ENCODE measurements around the gene MTAP. TPM values are rescaled to one million over a fixed set of nuclear protein-coding genes. Genes with fewer than 3 reads are reported as not detected.

MTAP gene
- total RNA-seq, 2 experiments from 2014 or later = 54.1 to 54.5 TPM

DNA sequence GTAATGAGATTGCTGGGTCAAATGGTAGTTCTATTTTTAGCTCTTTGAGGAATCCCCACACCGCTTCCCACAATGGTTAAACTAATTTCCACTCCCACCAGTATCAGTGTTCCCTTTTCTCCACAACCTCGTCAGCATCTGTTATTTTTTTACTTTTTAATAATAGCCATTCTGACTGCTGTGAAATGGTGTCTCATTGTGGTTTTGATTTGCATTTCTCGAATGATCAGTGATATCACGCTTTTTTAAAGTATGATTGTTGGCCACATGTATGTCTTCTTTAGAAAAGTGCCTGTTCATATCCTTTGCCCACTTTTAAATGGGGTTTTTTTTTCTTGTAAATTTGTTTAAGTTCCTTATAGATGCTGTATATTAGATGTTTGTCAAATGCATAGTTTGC lies 73.5 kb downstream of the MTAP start:
- Mint-ChIP-seq H3K36me3 (peaks cover 58% of the 10 kb centered on the region), H3K9me3 (peaks cover 12% of the 10 kb centered on the region), H3K4me1 (no peaks in the 10 kb centered on the region), H3K27me3 (no peaks in the 10 kb centered on the region), H3K27ac (no peak overlapping the region), H3K4me3 (no peak overlapping the region)
- POLR2A ChIA-PET = no interaction called here
- DNase-seq (no peak), ATAC-seq (ENCODE audit: low read depth) (no peak)

DNA sequence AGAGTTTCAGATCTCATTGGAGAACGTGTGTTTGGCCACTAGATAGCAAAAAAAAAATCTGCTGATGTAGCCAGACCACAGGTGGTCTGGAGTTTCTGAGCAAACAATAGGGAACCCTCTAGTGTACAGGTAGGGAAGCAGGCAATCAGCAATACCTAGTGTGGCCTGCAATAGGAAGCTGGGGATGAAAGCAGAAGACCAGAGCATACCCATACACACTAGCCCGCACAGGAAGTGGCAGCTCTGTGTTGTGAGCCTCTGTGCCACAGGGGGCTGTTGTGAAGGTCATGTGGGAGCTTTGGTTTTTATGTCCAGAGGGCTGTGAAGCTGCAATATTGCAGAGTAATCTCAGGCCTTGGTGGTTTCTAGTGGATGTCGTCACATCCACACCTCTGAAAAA lies 81.2 kb downstream of the MTAP start:
- no peak for DNase-seq

DNA sequence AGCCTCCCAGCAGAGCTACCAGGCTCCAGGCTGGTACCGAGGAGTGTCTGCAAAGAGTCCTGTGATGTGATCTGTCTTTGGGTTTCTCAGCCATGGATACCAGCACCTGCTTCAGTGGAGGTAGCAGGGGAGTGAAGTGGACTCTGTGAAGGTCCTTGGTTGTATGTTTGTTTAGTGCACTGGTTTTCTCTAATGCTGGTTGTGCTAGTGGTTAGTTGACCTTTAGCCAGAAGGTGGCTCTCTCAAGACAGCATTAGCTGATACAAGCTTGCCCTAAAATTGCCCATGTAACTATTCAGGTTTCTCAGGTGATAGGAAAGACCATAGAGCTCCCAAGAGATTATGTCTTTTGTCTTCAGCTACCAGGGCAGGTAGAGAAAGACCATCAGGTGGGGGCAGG lies 87.2 kb downstream of the MTAP start:
- H3K27ac Mint-ChIP-seq = no peak overlapping the region
- no peaks in the 10 kb centered on the region for H3K4me1 Mint-ChIP-seq
- ATAC-seq (ENCODE audit: low read depth) = no peak
- POLR2A ChIA-PET = no interaction called here
- no peak for DNase-seq
- no peaks in the 10 kb centered on the region for H3K27me3 Mint-ChIP-seq
- peaks cover 33% of the 10 kb centered on the region for H3K9me3 Mint-ChIP-seq
- H3K4me3 Mint-ChIP-seq = no peak overlapping the region
- peaks cover 68% of the 10 kb centered on the region for H3K36me3 Mint-ChIP-seq

More for the DNA sequence above, 81.2 kb downstream of the MTAP start:
- H3K27me3 Mint-ChIP-seq = no peaks in the 10 kb centered on the region
- no peak overlapping the region for H3K27ac Mint-ChIP-seq
- peaks cover 51% of the 10 kb centered on the region for H3K36me3 Mint-ChIP-seq
- peaks cover 17% of the 10 kb centered on the region for H3K9me3 Mint-ChIP-seq
- no peak overlapping the region for H3K4me3 Mint-ChIP-seq
- POLR2A ChIA-PET = no interaction called here
- ATAC-seq (ENCODE audit: low read depth) = peak; percentile 85
- peaks cover 11% of the 10 kb centered on the region for H3K4me1 Mint-ChIP-seq

DNA sequence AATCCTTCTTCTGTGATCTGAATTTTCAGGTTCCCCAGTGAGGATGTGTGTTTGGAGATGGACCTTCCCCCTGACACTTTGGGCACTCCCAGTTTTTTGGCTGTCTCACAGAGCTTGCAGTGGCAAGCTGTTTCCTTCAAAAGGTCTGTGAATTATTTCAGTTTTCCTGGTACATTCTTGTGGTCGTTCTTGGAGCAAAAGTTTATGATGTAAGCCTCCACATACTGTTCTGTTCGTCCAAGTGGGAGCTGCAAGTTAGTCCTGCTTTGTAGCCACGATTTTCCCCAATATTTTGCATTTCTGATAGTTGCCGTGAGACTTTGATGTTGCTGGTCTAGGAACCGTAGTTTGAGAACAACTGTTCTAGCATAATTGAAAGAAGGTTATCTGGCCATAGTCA lies 88.3 kb downstream of the MTAP start:
- ATAC-seq (ENCODE audit: low read depth) = no peak
- Mint-ChIP-seq H3K36me3 (peaks cover 68% of the 10 kb centered on the region), H3K27ac (no peak overlapping the region), H3K4me3 (no peak overlapping the region), H3K9me3 (peaks cover 33% of the 10 kb centered on the region), H3K4me1 (no peaks in the 10 kb centered on the region), H3K27me3 (no peaks in the 10 kb centered on the region)
- POLR2A ChIA-PET = no interaction called here
- no peak for DNase-seq

DNA sequence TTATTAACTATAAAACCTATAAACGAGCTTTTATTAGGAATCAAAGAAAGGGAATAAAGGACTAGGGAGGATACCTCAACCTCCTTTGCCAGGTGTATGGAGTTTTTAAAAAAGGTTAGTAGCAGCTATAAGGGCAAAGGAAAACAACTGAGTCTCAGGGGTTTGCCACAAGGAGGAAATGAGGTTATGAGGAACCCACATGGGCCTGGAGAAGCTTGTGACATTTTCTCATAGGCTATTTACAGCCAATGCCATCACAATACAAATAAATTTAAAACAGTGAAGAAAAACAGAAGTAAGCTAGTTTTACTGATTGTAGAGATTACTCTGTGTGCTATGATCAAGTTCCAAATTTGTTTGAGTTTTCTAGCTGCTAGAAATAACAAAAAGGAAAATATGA lies 99.1 kb downstream of the MTAP start:
- Mint-ChIP-seq H3K4me1 (peaks cover 13% of the 10 kb centered on the region), H3K27me3 (no peaks in the 10 kb centered on the region), H3K27ac (no peak overlapping the region), H3K9me3 (peaks cover 21% of the 10 kb centered on the region), H3K4me3 (no peak overlapping the region), H3K36me3 (peaks cover 25% of the 10 kb centered on the region)
- DNase-seq (no peak), ATAC-seq (ENCODE audit: low read depth) (no peak)
- POLR2A ChIA-PET = no interaction called here

DNA sequence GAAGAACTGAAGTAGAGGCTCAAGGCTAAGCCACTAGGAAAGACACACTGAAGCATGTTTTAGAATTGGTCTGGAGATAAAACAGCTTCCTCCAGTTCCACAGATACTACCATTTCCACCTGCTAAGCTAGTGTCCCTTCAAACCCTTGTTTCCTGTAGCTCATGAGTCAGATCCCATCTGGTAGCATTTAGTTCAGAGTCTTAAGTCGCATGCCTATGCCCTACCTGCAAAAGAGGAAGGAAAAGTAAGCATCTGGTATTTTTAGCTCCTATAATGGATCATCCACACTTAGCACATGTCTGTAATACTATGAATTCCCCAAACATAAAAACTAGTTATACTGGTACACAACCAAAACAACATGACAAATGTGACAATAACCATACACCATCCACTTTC lies 99.7 kb downstream of the MTAP start:
- peaks cover 13% of the 10 kb centered on the region for H3K4me1 Mint-ChIP-seq
- POLR2A ChIA-PET = no interaction called here
- no peak overlapping the region for H3K27ac Mint-ChIP-seq
- no peak for ATAC-seq (ENCODE audit: low read depth)
- H3K9me3 Mint-ChIP-seq = peaks cover 21% of the 10 kb centered on the region
- no peak for DNase-seq
- H3K27me3 Mint-ChIP-seq = no peaks in the 10 kb centered on the region
- peaks cover 26% of the 10 kb centered on the region for H3K36me3 Mint-ChIP-seq
- no peak overlapping the region for H3K4me3 Mint-ChIP-seq

DNA sequence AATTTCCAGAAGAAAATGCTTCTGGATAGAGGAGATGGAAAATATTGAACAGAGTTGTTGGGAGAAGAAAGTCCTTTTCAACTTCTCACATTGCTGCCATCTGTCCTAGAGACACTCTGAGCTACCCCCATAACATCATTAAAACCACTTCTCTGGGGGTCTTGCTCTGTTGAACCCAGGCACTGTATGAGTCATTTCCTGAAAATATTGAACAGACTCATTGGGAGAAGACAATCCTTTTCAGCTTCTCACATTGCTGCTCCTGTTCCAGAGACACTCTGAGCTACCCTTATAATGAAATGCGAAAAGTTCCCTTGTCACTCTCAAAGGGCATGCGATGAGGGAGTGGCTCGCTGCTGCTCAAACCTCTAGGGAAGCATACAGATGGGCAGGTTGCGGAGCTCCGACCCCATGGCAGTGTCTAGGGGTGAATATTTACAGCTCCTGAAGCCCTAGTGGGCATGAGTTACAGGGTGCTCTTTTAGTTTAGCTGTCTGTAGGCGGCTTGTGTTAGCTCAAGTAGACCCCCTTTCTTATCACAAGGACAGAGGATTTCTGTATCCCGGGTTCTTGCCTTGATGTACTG lies 101.0 kb downstream of the MTAP start:
- DNase-seq (no peak), ATAC-seq (ENCODE audit: low read depth) (no peak)
- no peak overlapping the region for H3K27ac Mint-ChIP-seq
- no peak overlapping the region for H3K4me3 Mint-ChIP-seq
- no peaks in the 10 kb centered on the region for H3K27me3 Mint-ChIP-seq
- peaks cover 21% of the 10 kb centered on the region for H3K9me3 Mint-ChIP-seq
- H3K36me3 Mint-ChIP-seq = peaks cover 32% of the 10 kb centered on the region
- peaks cover 13% of the 10 kb centered on the region for H3K4me1 Mint-ChIP-seq
- POLR2A ChIA-PET = no interaction called here

DNA sequence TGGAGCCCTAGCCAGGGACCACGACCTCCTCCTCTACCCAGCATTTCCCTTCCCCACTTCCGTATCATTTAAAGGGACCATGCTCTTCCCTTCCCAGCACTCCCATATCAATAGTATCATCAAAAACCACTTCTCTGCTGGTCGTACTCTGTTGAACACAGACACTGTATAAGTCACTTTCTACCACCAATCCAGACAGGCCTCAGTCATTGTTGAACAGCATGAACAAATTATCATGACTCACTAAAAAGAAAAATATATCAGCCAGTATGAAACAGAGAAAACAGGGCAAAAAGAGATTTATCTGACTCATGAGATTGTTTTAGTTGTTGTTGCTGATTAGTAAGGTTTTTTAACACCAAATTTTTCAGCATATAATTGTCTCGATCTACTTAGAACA lies 101.9 kb downstream of the MTAP start:
- no peak overlapping the region for H3K4me3 Mint-ChIP-seq
- no peak overlapping the region for H3K27ac Mint-ChIP-seq
- POLR2A ChIA-PET = no interaction called here
- DNase-seq (no peak), ATAC-seq (ENCODE audit: low read depth) (no peak)
- H3K9me3 Mint-ChIP-seq = peaks cover 22% of the 10 kb centered on the region
- H3K36me3 Mint-ChIP-seq = peaks cover 36% of the 10 kb centered on the region
- H3K4me1 Mint-ChIP-seq = peaks cover 13% of the 10 kb centered on the region
- no peaks in the 10 kb centered on the region for H3K27me3 Mint-ChIP-seq

DNA sequence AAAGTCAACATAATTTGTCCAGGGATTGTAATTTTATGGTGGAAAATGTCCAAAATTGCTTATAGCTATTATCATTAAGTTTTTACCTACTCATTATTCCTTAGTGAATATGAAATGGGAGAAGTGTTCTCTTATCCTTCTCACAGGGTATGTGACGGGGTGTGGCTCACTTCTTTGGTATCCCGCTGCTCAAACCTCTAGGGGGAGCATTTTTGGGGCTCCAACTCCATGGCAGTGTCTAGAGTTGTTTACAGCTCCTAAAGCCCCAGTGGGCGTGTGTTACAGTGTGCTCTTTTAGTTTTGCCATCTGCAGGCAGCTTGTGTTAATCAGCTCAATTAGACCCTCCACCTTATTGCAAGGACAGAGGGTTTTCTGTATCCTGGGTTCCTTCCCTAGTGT lies 102.3 kb downstream of the MTAP start:
- Mint-ChIP-seq H3K27ac (no peak overlapping the region), H3K4me3 (no peak overlapping the region), H3K9me3 (peaks cover 21% of the 10 kb centered on the region), H3K4me1 (peaks cover 13% of the 10 kb centered on the region), H3K27me3 (no peaks in the 10 kb centered on the region), H3K36me3 (peaks cover 37% of the 10 kb centered on the region)
- ATAC-seq (ENCODE audit: low read depth) (no peak), DNase-seq (no peak)
- POLR2A ChIA-PET = no interaction called here

DNA sequence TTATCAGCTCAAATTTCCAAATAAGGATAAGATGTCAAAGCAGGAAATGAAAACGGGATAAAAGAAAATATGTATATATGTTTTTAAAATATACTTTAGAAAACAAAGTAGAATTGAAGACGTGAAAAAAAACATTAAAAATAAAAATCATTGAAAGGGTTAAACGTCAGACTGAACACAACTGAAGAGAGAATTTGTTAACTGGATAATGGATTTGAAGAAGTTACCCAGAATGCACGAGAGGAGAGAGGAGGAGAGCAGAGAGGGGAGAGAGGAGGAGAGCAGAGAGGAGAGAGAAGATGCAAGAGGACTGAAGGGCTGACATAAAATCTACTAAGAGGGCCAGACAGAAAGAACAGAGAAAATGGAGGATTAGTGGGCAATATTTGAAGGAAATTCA lies 103.8 kb downstream of the MTAP start:
- DNase-seq = no peak
- H3K27ac Mint-ChIP-seq = no peak overlapping the region
- H3K4me3 Mint-ChIP-seq = no peak overlapping the region
- ATAC-seq (ENCODE audit: low read depth) = no peak
- H3K9me3 Mint-ChIP-seq = peaks cover 16% of the 10 kb centered on the region
- H3K27me3 Mint-ChIP-seq = no peaks in the 10 kb centered on the region
- peaks cover 8% of the 10 kb centered on the region for H3K4me1 Mint-ChIP-seq
- peaks cover 35% of the 10 kb centered on the region for H3K36me3 Mint-ChIP-seq
- POLR2A ChIA-PET = no interaction called here

DNA sequence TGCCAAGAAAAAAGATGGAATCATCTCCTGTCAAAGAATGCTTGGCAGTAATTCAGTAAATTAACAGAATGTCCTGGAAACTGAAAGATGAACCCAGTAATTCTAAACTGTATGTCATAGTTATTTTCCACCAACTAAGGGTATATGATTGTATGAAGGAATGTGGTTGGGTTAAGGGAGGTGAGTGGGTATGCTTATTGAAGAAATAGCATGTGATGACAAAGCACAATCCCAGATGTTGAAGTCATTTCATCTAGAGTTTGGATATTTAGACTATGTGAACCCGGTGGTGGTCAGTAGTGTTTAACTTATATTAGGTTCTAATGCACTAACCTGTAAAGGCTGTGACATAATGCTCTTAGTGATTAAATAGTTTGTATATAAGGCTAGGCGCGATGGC lies 104.4 kb downstream of the MTAP start:
- H3K27ac Mint-ChIP-seq = no peak overlapping the region
- POLR2A ChIA-PET = no interaction called here
- no peaks in the 10 kb centered on the region for H3K27me3 Mint-ChIP-seq
- H3K4me3 Mint-ChIP-seq = no peak overlapping the region
- peaks cover 4% of the 10 kb centered on the region for H3K4me1 Mint-ChIP-seq
- peaks cover 21% of the 10 kb centered on the region for H3K9me3 Mint-ChIP-seq
- ATAC-seq (ENCODE audit: low read depth) = no peak
- peaks cover 38% of the 10 kb centered on the region for H3K36me3 Mint-ChIP-seq
- DNase-seq = no peak

DNA sequence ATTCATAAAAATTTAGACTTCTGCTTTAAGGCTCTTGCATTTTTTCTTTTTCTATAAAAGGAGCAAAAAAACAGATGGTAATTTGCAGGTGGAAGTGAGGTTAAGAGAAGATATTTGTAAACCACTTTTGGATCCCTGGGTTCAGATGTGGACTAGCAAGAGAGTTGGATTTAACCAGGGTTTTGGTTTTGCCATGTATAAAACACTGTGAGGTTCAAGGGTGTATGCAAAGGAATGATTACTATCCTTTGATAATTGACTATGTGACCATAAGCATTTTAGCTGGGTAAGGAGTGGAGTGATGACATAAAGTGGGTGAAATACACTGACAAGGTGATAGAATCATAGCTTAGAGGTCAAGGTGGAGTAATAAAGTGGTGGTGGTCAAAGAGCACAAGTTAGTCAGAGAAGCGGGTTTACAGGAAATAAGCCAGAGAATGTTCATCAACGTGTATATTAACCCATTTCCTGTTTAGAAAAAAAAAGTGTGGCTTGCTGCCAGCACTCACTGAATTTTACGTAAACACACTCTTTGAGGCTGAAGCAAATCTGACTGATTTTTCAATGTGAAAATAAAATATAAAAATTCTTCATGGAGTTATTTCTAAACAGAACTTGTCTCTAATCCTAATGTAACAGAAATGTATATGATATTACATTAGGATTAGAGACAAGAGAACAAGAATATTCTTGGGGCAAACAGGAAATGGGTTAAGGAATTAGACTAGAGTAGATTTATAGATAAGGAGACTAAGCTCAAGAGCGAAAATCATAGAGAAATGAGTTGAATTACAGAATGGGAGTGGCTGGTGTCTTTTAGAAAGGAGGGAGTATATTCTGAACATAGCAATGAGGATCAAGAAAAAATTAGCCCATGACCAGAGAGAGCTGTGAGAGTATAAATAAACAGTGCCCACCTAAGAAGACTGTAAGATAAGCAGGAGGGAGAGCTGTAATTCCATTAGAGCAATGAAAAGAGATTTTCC lies 117.2 kb downstream of the MTAP start:
- H3K4me1 Mint-ChIP-seq = peaks cover 15% of the 10 kb centered on the region
- no peaks in the 10 kb centered on the region for H3K27me3 Mint-ChIP-seq
- H3K27ac Mint-ChIP-seq = peak overlapping the region; percentile 79
- peak overlapping the region; percentile 57 for H3K4me3 Mint-ChIP-seq
- DNase-seq = no peak
- POLR2A ChIA-PET = interaction anchor here (0.5 kb wide), 2 partner anchors 72 to 161 kb away, joined by 3 read pairs; no protein-coding TSS in a partner anchor
- peak; percentile 87 for ATAC-seq (ENCODE audit: low read depth)
- peaks cover 5% of the 10 kb centered on the region for H3K9me3 Mint-ChIP-seq
- H3K36me3 Mint-ChIP-seq = peaks cover 16% of the 10 kb centered on the region

DNA sequence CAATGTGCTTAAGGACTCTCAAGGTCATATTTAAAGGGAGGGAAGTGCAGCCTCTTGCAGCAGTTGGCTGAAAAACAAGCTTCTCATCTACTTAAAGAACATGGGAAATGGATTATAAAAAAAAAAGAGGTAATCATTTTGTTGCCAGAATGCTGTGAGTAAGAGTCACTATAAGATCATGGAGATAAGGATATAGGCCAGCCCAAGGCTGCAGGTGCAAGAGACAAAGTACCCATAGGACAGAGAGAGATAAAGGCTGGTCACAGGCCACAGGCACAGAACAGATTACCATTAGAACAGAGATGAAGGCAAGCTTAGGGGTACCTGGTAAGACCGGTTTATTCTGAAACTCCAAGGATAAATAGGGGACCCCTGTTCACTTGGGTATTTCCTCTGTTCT lies 121.3 kb downstream of the MTAP start:
- peaks cover 2% of the 10 kb centered on the region for H3K27me3 Mint-ChIP-seq
- DNase-seq (no peak), ATAC-seq (ENCODE audit: low read depth) (no peak)
- H3K4me3 Mint-ChIP-seq = no peak overlapping the region
- H3K9me3 Mint-ChIP-seq = no peaks in the 10 kb centered on the region
- no peak overlapping the region for H3K27ac Mint-ChIP-seq
- peaks cover 18% of the 10 kb centered on the region for H3K4me1 Mint-ChIP-seq
- peaks cover 8% of the 10 kb centered on the region for H3K36me3 Mint-ChIP-seq
- POLR2A ChIA-PET = no interaction called here

DNA sequence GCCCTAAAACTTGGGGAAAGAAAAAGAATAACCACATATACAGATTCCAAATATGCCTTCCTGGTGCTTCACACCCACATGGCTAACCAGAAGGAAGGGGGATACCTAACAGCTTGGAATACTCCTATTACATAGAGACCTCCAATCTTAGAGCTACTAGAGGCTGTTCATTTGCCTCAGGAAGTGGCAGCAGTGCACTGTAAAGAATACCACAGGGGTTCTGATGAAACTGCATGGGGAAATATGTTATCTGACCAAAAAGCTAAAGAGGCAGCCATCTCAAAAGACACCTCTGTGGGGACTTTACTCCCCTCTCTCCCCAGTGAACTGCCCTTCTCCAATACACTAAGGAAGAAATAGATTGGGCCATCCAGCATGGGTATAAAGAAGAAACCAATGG lies 125.3 kb downstream of the MTAP start:
- no peak overlapping the region for H3K4me3 Mint-ChIP-seq
- ATAC-seq (ENCODE audit: low read depth) = peak; percentile 76

More for the DNA sequence above, 125.3 kb downstream of the MTAP start:
- H3K36me3 Mint-ChIP-seq = peaks cover 14% of the 10 kb centered on the region
- POLR2A ChIA-PET = no interaction called here
- DNase-seq = no peak
- H3K4me1 Mint-ChIP-seq = peaks cover 6% of the 10 kb centered on the region
- no peak overlapping the region for H3K27ac Mint-ChIP-seq
- H3K27me3 Mint-ChIP-seq = peaks cover 2% of the 10 kb centered on the region
- peaks cover 2% of the 10 kb centered on the region for H3K9me3 Mint-ChIP-seq

All from activated naive CD8-positive, alpha-beta T cell treated with anti-CD3 and anti-CD28 coated beads, Interleukin-2, amount 10 ng/mL, durations not matched to agents 7 days and 5 days (primary cell).